ENCODE results near the gene PODN. TPM values are rescaled to one million over a fixed set of nuclear protein-coding genes. Genes with fewer than 3 reads are reported as not detected.

PODN gene
- total RNA-seq, 2 donors from 2014 or later: not detected

DNA sequence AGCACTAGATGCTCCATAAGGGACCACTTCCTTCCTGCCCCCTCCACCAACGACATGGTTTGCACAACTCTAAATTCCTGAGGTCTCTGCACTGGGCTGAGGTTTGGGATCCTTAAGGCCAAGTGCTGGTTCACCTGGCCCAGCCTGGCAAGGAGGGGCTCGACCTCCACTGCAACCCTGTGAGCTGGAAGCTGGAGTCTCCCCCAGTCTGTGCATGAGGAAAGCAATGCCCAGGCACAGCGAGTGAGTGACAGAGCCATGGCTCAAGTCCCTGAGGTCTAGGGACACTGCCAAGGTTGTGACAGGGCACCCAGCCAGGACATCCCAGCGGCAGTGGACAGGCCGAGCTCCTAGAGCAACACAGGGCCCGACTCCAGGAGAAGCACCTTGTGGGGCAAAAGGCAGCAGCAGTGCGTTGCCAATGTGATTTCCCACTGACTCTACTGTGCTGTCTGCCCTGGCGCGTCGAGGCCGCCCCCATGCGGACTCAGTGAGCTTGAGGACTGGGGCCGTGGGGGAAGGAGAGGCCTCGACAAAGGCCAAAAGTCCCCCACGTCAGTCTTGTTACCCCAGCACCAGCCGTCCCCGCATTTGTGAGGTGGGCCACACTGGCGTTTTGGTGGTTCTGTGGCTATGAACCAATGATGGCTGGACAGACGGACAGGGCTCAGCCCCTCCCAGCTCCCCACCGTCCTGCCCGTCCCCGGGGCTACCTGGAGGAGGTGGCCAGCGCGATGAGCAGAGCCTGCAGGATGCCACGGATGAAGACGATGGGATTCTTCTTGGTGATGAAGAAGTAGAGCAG is 30.0 kb downstream of the PODN start:
- H3K27me3 Mint-ChIP-seq: no peaks in the 10 kb centered on the region
- no peak for ATAC-seq
- no peak overlapping the region for H3K27ac Mint-ChIP-seq
- no peak for DNase-seq
- no peak overlapping the region for H3K4me3 Mint-ChIP-seq
- H3K4me1 Mint-ChIP-seq: peaks cover 5% of the 10 kb centered on the region
- H3K9me3 ChIP-seq (ENCODE audit: control insufficient read depth, low read length, poor library complexity, severe bottlenecking): no peaks in the 10 kb centered on the region
- no peaks in the 10 kb centered on the region for H3K36me3 Mint-ChIP-seq (ENCODE audit: low read depth)

DNA sequence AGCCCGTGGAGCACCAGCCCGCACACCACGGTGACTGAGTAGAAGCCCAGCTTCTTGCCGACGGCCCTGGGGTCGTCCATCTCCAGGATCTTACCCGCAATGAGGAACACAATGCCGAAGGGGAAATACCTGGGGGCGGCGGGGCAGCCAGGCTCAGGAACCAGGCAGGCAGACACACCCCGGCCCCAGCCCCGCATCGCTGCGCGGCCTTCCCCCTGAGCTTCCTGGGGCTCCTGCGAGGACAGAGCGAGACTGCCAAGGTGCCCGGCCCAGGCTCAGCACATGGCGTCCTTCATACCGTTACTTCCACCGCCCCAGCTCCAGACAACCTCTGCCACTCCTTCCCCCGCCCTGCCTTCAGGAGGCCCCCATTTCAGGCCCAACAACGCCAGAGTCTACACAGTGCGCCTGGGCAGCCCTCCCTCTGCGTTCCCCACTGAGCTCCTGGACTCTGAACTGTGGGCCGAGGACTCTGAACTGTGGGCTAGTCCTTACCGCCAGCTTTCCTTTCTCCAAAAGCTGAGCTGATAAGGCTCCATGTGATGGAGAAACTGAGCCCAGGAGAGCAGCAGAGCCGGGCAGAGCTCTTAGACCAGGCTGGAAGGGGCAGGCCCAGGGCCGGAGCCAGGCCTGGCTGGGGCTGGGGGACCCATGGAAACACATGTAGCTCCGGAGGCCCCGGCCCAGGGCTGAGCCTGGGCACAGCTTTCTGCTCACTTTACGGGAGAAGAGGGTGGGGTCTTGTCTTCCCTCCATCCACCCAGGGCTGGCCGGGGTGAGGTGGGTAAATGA is 30.8 kb downstream of the PODN start:
- H3K36me3 Mint-ChIP-seq (ENCODE audit: low read depth): no peaks in the 10 kb centered on the region
- ATAC-seq: no peak

DNA sequence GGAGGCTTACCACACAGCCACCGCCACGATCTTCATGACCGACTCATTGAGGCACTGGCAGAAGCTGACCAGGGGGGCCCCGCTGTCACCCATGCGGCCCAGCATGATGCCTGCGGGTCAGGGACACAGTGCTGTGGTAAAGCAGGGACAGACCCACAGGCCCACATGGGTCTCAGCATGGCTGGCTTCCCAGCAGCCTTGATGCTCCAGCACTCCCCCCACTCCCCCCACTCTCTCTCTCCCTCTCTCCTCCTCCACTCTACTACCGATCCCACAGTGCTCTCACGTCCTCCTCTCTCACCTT is 31.4 kb downstream of the PODN start:
- Mint-ChIP-seq H3K4me3 (no peak overlapping the region), H3K27me3 (no peaks in the 10 kb centered on the region), H3K4me1 (peaks cover 5% of the 10 kb centered on the region), H3K27ac (no peak overlapping the region), H3K36me3 (ENCODE audit: low read depth) (no peaks in the 10 kb centered on the region)
- ATAC-seq (no peak), DNase-seq (no peak)
- H3K9me3 ChIP-seq (ENCODE audit: control insufficient read depth, low read length, poor library complexity, severe bottlenecking): no peaks in the 10 kb centered on the region

More for the DNA sequence above, 30.8 kb downstream of the PODN start:
- Mint-ChIP-seq H3K4me1 (peaks cover 5% of the 10 kb centered on the region), H3K4me3 (no peak overlapping the region), H3K27ac (no peak overlapping the region), H3K27me3 (no peaks in the 10 kb centered on the region)
- no peak for DNase-seq
- no peaks in the 10 kb centered on the region for H3K9me3 ChIP-seq (ENCODE audit: control insufficient read depth, low read length, poor library complexity, severe bottlenecking)

DNA sequence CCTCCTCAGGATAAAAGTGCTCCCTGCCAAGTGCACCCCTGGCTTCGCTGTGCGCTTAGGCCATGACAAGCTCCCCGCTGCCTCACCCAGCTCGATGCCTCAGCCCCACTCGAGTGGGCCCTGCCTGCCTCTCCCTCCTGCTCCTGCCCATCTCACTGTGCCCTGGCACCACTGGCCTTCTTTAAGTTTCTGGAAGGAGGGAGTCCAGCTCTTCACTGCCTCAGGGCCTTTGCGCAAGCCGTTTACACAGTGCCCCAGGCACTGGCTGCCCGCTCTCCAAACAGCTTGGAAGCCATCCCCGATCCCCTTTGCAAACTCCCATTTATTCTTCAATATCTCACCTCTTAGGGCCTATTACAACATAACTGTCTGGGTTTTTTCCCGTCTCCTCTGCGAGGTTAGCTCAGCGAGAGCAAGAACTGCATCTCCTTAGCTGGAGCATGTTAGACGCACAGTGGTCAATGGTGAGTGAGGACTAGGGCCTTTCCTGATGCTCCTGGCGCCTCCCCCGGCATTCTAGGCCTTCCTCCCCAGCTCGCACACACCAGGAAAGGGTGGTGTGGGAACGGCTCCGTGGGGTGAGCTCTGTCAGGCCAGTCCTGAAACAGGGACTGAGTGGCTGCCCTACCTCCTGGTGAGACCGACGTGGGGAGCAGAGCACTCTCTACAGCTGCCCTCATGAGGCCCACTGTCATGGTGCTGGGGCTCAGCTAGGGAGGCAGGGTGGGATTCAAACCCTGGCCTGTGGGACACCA is 31.9 kb downstream of the PODN start:
- no peaks in the 10 kb centered on the region for H3K27me3 Mint-ChIP-seq
- H3K27ac Mint-ChIP-seq: no peak overlapping the region
- peaks cover 5% of the 10 kb centered on the region for H3K4me1 Mint-ChIP-seq

DNA sequence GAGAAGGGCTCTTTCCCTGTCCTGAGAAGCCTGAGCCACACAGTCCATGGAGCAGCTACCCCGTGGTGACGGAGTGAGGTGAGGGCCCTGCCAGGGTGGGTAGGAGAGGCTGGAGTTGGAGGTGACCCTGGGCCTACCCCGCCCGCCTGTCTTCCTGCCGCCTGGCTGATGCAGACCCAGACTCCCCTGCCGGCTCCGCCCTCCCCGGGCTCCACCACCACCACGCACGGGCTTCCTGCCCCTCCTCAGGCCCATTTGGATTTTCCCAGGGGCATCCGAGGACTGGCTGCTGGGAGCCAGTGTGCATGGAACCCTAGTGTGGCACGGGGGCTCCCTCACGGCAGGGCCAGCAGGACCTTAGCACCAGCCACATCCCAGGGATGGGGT is 32.5 kb downstream of the PODN start:
- no peak overlapping the region for H3K4me3 Mint-ChIP-seq
- no peak overlapping the region for H3K27ac Mint-ChIP-seq

More for the DNA sequence above, 31.9 kb downstream of the PODN start:
- Mint-ChIP-seq H3K36me3 (ENCODE audit: low read depth) (no peaks in the 10 kb centered on the region), H3K4me3 (no peak overlapping the region)
- DNase-seq (no peak), ATAC-seq (no peak)
- H3K9me3 ChIP-seq (ENCODE audit: control insufficient read depth, low read length, poor library complexity, severe bottlenecking): no peaks in the 10 kb centered on the region

DNA sequence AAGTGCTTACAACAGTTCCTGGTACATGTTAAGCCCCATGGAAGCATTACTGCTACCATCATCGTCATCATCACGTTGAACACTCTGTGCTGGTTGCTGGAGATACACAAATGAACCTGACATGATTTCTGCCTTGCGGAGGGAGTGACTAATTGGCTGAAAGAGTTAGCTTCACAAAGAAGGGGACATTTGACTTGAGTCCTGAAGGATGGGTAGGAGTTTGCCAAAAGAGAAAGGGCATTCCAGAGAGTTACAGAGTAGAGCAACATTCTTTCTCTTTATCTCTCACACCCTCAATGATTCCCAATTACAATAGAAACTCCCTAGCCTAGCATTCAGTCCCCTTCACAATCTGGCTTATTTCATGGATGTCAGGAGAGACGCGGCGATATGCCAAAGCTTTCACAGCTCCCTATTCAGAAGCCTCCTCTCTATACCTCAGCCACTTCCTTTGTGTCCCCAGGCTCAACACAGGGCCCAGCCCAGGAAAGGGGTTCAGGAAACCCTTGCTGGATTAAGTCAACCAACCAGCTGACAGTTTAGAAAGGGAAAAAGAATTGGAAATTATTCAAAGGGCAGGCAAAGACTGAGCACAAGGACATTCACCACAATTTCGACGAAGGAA is 42.4 kb downstream of the PODN start:
- no peak for DNase-seq
- Mint-ChIP-seq H3K27me3 (peaks cover 29% of the 10 kb centered on the region), H3K4me1 (peaks cover 17% of the 10 kb centered on the region), H3K27ac (no peak overlapping the region), H3K36me3 (ENCODE audit: low read depth) (no peaks in the 10 kb centered on the region), H3K4me3 (no peak overlapping the region)
- H3K9me3 ChIP-seq (ENCODE audit: control insufficient read depth, low read length, poor library complexity, severe bottlenecking): no peaks in the 10 kb centered on the region
- ATAC-seq: no peak

More for the DNA sequence above, 32.5 kb downstream of the PODN start:
- no peaks in the 10 kb centered on the region for H3K36me3 Mint-ChIP-seq (ENCODE audit: low read depth)
- H3K9me3 ChIP-seq (ENCODE audit: control insufficient read depth, low read length, poor library complexity, severe bottlenecking): no peaks in the 10 kb centered on the region
- DNase-seq: no peak
- H3K4me1 Mint-ChIP-seq: peaks cover 5% of the 10 kb centered on the region
- no peak for ATAC-seq
- H3K27me3 Mint-ChIP-seq: no peaks in the 10 kb centered on the region

DNA sequence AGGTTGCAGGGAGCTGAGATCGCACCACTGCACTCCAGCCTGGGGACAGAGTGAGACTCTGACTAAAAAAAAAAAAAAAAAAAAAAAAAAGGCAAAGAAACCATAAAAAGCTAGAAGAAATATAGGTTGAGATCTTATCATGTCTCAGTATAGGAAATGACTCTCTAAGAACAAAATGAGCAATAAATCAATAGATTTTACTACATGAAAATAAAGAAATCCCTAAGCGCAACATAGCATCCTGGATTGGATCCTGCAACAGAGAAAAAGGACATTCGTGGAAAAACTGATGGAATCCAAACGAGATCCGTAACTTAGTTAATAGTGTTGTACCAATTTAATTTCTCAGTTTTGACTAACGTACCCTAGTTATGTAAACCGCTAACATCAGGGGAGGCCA is 45.1 kb downstream of the PODN start:
- peaks cover 46% of the 10 kb centered on the region for H3K27me3 Mint-ChIP-seq
- DNase-seq: no peak
- H3K27ac Mint-ChIP-seq: peak overlapping the region; percentile 72
- ATAC-seq: no peak
- no peak overlapping the region for H3K4me3 Mint-ChIP-seq
- peaks cover 3% of the 10 kb centered on the region for H3K36me3 Mint-ChIP-seq (ENCODE audit: low read depth)
- H3K4me1 Mint-ChIP-seq: peaks cover 26% of the 10 kb centered on the region
- no peaks in the 10 kb centered on the region for H3K9me3 ChIP-seq (ENCODE audit: control insufficient read depth, low read length, poor library complexity, severe bottlenecking)

DNA sequence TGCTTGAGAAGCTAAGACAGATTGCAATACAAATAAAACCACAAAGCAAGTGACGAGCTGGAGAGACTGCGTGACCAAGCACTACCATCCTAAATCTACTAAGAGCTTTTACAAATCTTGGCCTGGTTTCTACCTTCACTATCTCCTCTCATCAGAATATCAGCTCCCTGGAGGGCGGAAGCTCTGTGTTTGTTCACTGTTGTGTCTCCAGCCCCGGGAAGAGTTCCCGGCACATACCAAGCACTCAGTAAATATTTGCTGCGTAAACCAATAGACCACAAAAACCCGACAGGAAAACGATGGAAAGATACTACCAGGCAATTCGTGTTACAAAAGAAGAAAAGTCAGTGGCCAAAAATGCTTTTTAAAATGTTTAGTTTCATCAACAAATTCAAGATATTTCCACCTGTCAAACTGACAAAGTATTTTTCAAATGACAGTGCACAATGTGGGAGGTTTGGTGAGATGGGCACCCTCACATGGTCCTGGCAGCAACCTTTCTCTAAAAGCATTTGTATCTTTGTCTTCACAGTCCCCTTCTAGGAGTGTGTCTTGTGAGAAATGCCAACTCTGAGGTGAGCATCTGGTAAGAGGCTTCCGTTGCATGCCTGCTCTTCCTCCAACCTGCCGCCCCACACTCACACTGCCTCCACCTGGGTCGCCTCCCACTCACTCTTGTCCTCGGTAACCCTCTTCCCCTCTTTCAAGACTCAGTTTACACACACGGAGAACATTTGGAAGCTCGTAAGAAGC is 45.7 kb downstream of the PODN start:
- peak overlapping the region; percentile 15 for H3K4me3 Mint-ChIP-seq
- peak overlapping the region; percentile 72 for H3K27ac Mint-ChIP-seq

DNA sequence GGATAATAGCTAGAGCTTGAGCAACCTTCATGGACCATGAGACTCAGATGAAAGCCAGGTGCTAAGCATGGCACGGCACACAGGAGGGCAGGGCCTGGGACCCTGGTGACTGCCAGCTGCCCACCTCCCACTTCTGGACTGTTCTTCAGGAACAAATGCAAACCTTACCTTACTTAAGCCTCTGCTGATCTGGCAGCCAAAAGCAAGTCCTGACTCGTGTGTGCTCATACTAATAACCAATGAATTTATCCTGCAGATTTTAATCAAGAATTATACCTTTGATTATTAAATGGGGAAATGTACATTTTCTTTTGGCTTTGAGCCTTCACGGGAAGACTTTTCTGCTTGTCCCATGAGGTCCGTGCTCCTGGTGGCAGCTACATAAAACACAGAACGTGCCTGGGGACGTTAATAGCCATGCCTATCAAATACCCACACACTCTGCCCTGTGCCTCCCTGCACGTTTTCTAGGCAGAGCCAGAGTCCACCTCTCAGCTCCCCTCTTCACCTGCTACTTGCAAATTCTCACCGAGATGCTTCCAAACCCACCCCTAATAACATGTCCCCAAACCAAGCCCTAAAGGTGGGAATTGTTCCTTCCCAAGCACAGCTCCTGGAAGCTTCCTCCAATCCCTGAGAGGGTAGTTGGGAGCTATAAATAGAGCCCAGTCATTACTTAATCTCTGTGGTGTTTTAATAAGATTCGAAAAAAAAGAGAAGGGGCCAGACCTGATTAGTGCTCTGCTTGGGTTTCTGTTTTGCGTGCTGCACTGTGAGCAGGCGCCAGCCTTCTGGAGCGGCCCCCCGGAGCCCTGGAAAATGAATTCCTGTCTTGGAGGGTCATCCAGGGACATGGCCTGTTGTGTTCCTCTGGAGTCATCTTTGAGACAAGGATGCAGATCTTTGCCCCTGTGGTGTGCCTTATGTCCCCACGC is 46.9 kb downstream of the PODN start:
- Mint-ChIP-seq H3K27ac (no peak overlapping the region), H3K36me3 (ENCODE audit: low read depth) (peaks cover 3% of the 10 kb centered on the region), H3K27me3 (peaks cover 44% of the 10 kb centered on the region), H3K4me1 (peaks cover 22% of the 10 kb centered on the region), H3K4me3 (no peak overlapping the region)
- ATAC-seq: no peak
- no peak for DNase-seq
- no peaks in the 10 kb centered on the region for H3K9me3 ChIP-seq (ENCODE audit: control insufficient read depth, low read length, poor library complexity, severe bottlenecking)

More for the DNA sequence above, 45.7 kb downstream of the PODN start:
- H3K9me3 ChIP-seq (ENCODE audit: control insufficient read depth, low read length, poor library complexity, severe bottlenecking): no peaks in the 10 kb centered on the region
- peaks cover 3% of the 10 kb centered on the region for H3K36me3 Mint-ChIP-seq (ENCODE audit: low read depth)
- ATAC-seq (no peak), DNase-seq (no peak)
- H3K27me3 Mint-ChIP-seq: peaks cover 46% of the 10 kb centered on the region
- H3K4me1 Mint-ChIP-seq: peaks cover 26% of the 10 kb centered on the region

DNA sequence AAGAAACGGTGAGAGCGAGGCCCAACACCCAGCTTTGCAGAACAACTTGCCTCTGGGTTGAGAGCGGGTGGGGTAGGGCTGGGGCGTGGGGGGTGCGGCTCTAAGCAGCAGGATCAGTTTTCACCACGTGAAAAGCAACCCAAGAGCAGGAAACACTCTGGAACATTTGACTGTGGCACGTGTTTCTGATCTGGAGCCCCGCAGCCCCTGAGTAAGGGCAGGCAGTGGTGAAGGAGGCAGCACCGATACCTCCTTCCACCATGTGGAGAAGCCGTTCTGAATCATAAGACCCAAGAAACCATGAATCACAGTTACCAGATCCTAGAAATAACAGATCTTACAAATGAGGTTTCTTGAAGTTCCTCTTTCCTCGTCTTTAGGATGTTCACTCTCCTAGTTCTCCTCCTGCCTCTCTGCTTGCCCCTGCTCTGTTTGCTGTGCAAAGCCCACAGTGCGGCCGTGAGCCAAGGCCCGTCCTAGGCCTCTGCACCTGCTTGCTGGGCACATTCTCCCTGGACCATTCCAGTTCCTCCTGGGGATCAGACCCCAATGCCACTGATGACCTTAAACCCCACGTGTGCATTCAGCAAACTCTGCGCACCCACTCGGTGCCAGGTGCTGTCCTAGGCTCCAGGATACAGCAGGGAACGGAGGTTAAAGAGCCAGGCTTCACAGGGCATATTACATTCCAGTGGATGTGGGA is 48.5 kb downstream of the PODN start:
- Mint-ChIP-seq H3K4me1 (peaks cover 18% of the 10 kb centered on the region), H3K27ac (no peak overlapping the region), H3K36me3 (ENCODE audit: low read depth) (peaks cover 3% of the 10 kb centered on the region), H3K4me3 (no peak overlapping the region), H3K27me3 (peaks cover 41% of the 10 kb centered on the region)
- ATAC-seq (no peak), DNase-seq (no peak)
- no peaks in the 10 kb centered on the region for H3K9me3 ChIP-seq (ENCODE audit: control insufficient read depth, low read length, poor library complexity, severe bottlenecking)

DNA sequence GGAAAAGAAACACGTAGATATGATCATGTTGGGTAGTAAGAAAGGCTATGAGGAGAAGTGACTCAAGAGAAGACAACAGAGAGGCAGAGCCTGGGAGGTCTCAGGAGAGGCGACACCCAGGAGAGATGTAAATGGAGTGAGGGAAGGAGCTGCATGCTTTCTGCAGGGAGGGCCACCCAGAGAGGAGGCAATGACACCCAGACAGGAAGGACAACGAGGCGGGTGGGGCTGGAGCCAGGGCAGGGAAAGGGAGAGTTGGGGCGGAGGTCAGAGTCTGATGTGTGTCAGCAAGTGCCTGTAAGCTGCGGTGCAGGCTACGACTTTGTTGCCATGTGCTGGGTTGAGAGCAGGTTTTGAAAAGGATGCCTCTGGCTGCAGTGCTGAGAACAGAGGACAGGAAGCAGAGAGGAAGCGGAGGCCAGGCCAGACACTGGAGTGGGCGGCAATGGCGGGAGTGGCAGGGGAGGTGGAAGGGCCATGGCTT is 49.1 kb downstream of the PODN start:
- no peak for ATAC-seq
- H3K27ac Mint-ChIP-seq: no peak overlapping the region

More for the DNA sequence above, 49.1 kb downstream of the PODN start:
- H3K36me3 Mint-ChIP-seq (ENCODE audit: low read depth): peaks cover 3% of the 10 kb centered on the region
- H3K4me1 Mint-ChIP-seq: peaks cover 18% of the 10 kb centered on the region
- H3K4me3 Mint-ChIP-seq: no peak overlapping the region
- no peak for DNase-seq
- no peaks in the 10 kb centered on the region for H3K9me3 ChIP-seq (ENCODE audit: control insufficient read depth, low read length, poor library complexity, severe bottlenecking)
- H3K27me3 Mint-ChIP-seq: peaks cover 37% of the 10 kb centered on the region

Measured in T-helper 17 cell (primary cell).